Neural cell (in vitro differentiated cells): ENCODE measurements around the gene MR1. TPM values are rescaled to one million over a fixed set of nuclear protein-coding genes. Genes with fewer than 3 reads are reported as not detected.

Source experiments
- H2AFZ ChIP-seq: fragments of 200-600, 300-800 bp; sonication (generic), shearing (Covaris generic); 2 replicates; pipeline ENCODE4 v1.6.0; 2014; ENCODE audit warnings: low read depth, mild to moderate bottlenecking, antibody characterized with exemption, low read length, moderate library complexity
- H3F3A ChIP-seq: fragments of 200-600 bp; shearing (Covaris generic); 2 replicates; pipeline ENCODE4 v1.6.1; 2016; ENCODE audit warnings: mild to moderate bottlenecking, moderate library complexity, mixed read lengths, antibody characterized with exemption, low read length; ENCODE audit not compliant: insufficient read depth, poor library complexity, severe bottlenecking
- H3K27ac ChIP-seq: fragments of 200-600, 300-800 bp; sonication (generic), shearing (Covaris generic); 2 replicates; pipeline ENCODE4 v1.5.1; 2014; ENCODE audit warnings: mild to moderate bottlenecking, low read length, moderate library complexity
- H3K27me3 ChIP-seq: fragments of 300-800, 200-600 bp; sonication (generic), shearing (Covaris generic); 2 replicates; pipeline ENCODE4 v1.6.0; 2014; ENCODE audit warnings: mild to moderate bottlenecking, low read depth, low read length, moderate library complexity; ENCODE audit not compliant: insufficient read depth
- H3K36me3 ChIP-seq: fragments of 300-800, 200-600 bp; sonication (generic), shearing (Covaris generic); 2 replicates; pipeline ENCODE4 v1.5.1; 2014; ENCODE audit warnings: mild to moderate bottlenecking, antibody characterized with exemption, low read length, moderate library complexity; ENCODE audit not compliant: insufficient read depth
- H3K4me2 ChIP-seq: fragments of 300-800, 200-600 bp; sonication (generic), shearing (Covaris generic); 2 replicates; pipeline ENCODE4 v1.6.0; 2014; ENCODE audit warnings: mild to moderate bottlenecking, low read length
- H3K4me3 ChIP-seq: fragments of 300-800, 200-600 bp; sonication (generic), shearing (Covaris generic); 2 replicates; pipeline ENCODE4 v1.5.1; 2014; ENCODE audit warnings: mild to moderate bottlenecking, low read length, moderate library complexity
- H3K79me2 ChIP-seq: fragments of 200-600 bp; shearing (Covaris generic); replicated peaks from 2 replicates; pipeline ENCODE4 v1.6.0; 2014; ENCODE audit warnings: mild to moderate bottlenecking, low read length, moderate library complexity; ENCODE audit not compliant: insufficient read depth
- H3K9ac ChIP-seq: fragments of 300-800, 200-600 bp; sonication (generic), shearing (Covaris generic); 2 replicates; pipeline ENCODE4 v1.6.1; 2016; ENCODE audit warnings: mild to moderate bottlenecking, low read length, mixed read lengths
- H3K9me2 ChIP-seq: fragments of 200-600 bp; shearing (Covaris generic); 2 replicates; pipeline ENCODE4 v1.6.1; 2016; ENCODE audit warnings: mild to moderate bottlenecking, low read length, mixed read lengths; ENCODE audit not compliant: insufficient read depth
- H3K9me3 ChIP-seq: fragments of 200-600, 300-800 bp; sonication (generic), shearing (Covaris generic); 2 replicates; pipeline ENCODE4 v1.6.1; 2016; ENCODE audit warnings: mild to moderate bottlenecking, mixed run types, low read length, moderate library complexity, mixed read lengths
- H4K20me1 ChIP-seq: fragments of 200-600 bp; shearing (Covaris generic); 2 replicates; pipeline ENCODE4 v1.6.1; 2016; ENCODE audit warnings: mild to moderate bottlenecking, mixed run types; ENCODE audit not compliant: insufficient read depth
- CTCF ChIP-seq: fragments of 450-650 bp; IDR thresholded peaks from 2 replicates; pipeline ENCODE4 v1.5.1; 2014; ENCODE audit warnings: antibody characterized with exemption, mild to moderate bottlenecking, moderate library complexity; ENCODE audit not compliant: poor library complexity, severe bottlenecking
- EP300 ChIP-seq: fragments of 450-650 bp; conservative IDR thresholded peaks from 2 replicates; pipeline ENCODE4 v1.6.1; 2014; ENCODE audit warnings: antibody characterized with exemption, mild to moderate bottlenecking, moderate library complexity; ENCODE audit not compliant: poor library complexity, severe bottlenecking
- EZH2 ChIP-seq: fragments of 200-600, 300-800 bp; shearing (Covaris generic), sonication (generic); IDR thresholded peaks from 2 replicates; pipeline ENCODE4 v1.6.1; 2014; ENCODE audit warnings: antibody characterized with exemption, low read length, borderline replicate concordance, mild to moderate bottlenecking; ENCODE audit not compliant: insufficient read depth, poor library complexity, severe bottlenecking
- MXI1 ChIP-seq: fragments of 450-650 bp; conservative IDR thresholded peaks from 2 replicates; pipeline ENCODE4 v1.6.1; 2014; ENCODE audit warnings: antibody characterized with exemption, mild to moderate bottlenecking; ENCODE audit not compliant: poor library complexity, severe bottlenecking
- POLR2AphosphoS5 ChIP-seq: IDR thresholded peaks from 2 replicates; pipeline ENCODE4 v1.6.1; 2012
- RAD21 ChIP-seq: fragments of 450-650 bp; conservative IDR thresholded peaks from 2 replicates; pipeline ENCODE4 v1.6.1; 2014; ENCODE audit warnings: antibody characterized with exemption, mild to moderate bottlenecking, moderate library complexity
- REST ChIP-seq: IDR thresholded peaks from 2 replicates; pipeline ENCODE4 v1.6.1; 2012; ENCODE audit warnings: borderline replicate concordance
- SMC3 ChIP-seq: fragments of 450-650 bp; conservative IDR thresholded peaks from 2 replicates; pipeline ENCODE4 v1.6.1; 2014; ENCODE audit warnings: antibody characterized with exemption, mild to moderate bottlenecking, moderate library complexity; ENCODE audit not compliant: poor library complexity
- TAF1 ChIP-seq: IDR thresholded peaks from 2 replicates; pipeline ENCODE4 v1.6.1; 2012; ENCODE audit warnings: low read depth
- polyA plus RNA-seq: library from polyadenylated mRNA; depleted of rRNA; stranded (reverse); fragments of >200 nt; gene quantifications from 2 replicates; pipeline ENCODE4 v1.2.3, GENCODE V29; 2014

Gene MR1
- polyA plus RNA-seq, 1 donor from 2014 or later: not detected

DNA sequence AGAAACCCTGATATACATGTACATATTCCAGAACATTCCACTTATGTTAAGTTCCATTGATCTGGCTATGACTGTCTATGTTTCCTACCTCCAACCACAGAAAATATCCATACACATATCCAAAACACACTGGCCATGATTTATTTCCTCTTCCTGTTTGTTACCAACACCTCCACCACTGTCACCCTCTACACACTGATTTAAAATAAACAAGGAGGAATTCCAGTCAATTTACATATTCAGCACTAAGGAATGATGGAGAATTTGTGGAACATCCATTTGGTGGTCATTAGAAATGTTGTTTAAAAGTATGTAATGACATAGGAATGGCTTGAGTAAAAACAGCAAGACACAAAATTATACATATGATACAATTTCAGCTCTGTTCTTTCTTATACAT is 5.6 kb upstream of the MR1 start:
- Histone ChIP-seq H3K9me3 (no peaks in the 10 kb centered on the region), H2AFZ (no peak overlapping the region), H3K36me3 (no peaks in the 10 kb centered on the region), H3K9me2 (no peaks in the 10 kb centered on the region), H4K20me1 (no peaks in the 10 kb centered on the region), H3K4me2 (no peak overlapping the region), H3K4me3 (no peak overlapping the region), H3F3A (no peaks in the 10 kb centered on the region), H3K9ac (no peak overlapping the region), H3K27me3 (no peaks in the 10 kb centered on the region), H3K27ac (no peak overlapping the region), H3K79me2 (no peaks in the 10 kb centered on the region)
- TF ChIP-seq MXI1 (no peak), SMC3 (no peak), CTCF (no peak), REST (no peak), EP300 (no peak), POLR2AphosphoS5 (no peak), TAF1 (no peak), RAD21 (no peak), EZH2 (no peak)

DNA sequence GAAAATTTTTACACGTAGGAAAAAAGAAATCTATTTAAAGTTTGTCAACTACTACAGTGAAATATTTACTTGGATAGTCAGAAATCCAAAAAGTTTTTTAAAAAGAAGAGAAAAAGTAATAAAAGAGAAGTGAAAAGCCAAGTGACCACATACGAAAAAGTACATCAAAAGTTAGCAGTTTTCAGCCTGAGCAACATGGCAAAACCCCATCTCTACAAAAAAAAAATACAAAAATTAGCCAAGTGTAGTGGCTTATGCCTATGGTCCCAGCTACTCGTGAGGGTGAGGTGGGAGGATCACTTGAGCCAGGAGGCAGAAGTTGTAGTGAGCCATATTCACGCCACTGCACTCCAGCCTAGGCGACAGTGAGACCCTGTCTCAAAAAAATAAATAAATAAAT is 5.2 kb upstream of the MR1 start:
- no peaks in the 10 kb centered on the region for H3K79me2 ChIP-seq
- no peak overlapping the region for H3K9ac ChIP-seq
- no peaks in the 10 kb centered on the region for H4K20me1 ChIP-seq
- H3K27me3 ChIP-seq: no peaks in the 10 kb centered on the region
- H3K4me2 ChIP-seq: no peak overlapping the region
- no peak for TF ChIP-seq EP300
- TF ChIP-seq SMC3: no peak
- no peak for TF ChIP-seq MXI1
- TF ChIP-seq REST: no peak
- TF ChIP-seq POLR2AphosphoS5: no peak
- no peak for TF ChIP-seq EZH2
- TF ChIP-seq CTCF: no peak
- TF ChIP-seq TAF1: no peak
- no peak for TF ChIP-seq RAD21
- no peak overlapping the region for H3K27ac ChIP-seq
- H2AFZ ChIP-seq: no peak overlapping the region
- no peaks in the 10 kb centered on the region for H3K36me3 ChIP-seq
- H3F3A ChIP-seq: no peaks in the 10 kb centered on the region
- H3K9me2 ChIP-seq: no peaks in the 10 kb centered on the region
- no peak overlapping the region for H3K4me3 ChIP-seq
- no peaks in the 10 kb centered on the region for H3K9me3 ChIP-seq
